K562 (cell line): ENCODE measurements around the gene NMT1. TPM values are rescaled to one million over a fixed set of nuclear protein-coding genes. Genes with fewer than 3 reads are reported as not detected.
A peak's percentile ranks its signal among the peaks of the same experiment; 100 is the strongest.

Experiments used
- ATAC-seq: fragments of 200-7000 bp; cut with Tn5 transposase; 3 replicates; pipeline ENCODE4 v1.9.1; 2020; ENCODE audit warnings: moderate library complexity
- BruUV-seq: library from RNA; stranded (reverse); fragments of 400-500 nt; replicated peaks from 2 replicates; lab custom pipeline; 2021; lab: Mats Ljungman, UMichigan
- CTCF ChIA-PET: fragments of 300-600 bp; formaldehyde crosslinking; extraction: SDS; loops from one replicate; lab custom pipeline; 2021; ENCODE audit warnings: low intra/inter-chr PET ratio; lab: Yijun Ruan, JAX
- POLR2A ChIA-PET: fragments of 300-600, 350-650 bp; sonication (Branson Sonifier 250); formaldehyde crosslinking; extraction: SDS; loops from one replicate; lab custom pipeline; 2021; ENCODE audit warnings: antibody characterized with exemption, inconsistent platforms; lab: Yijun Ruan, JAX
- DNase-seq, 4 experiments: peaks; one replicate each; pipeline versions ENCODE4 v3.0.0 to v3.0.0-alpha.2; 2011 to 2018; ENCODE audit warnings: low spot score in 3 of 4, mixed read lengths in 3 of 4; ENCODE audit errors: extremely low read depth in 1 of 4
- FAIRE-seq: peaks from 2 replicates; lab custom pipeline; 2011; peaks lifted over from hg19 to GRCh38; lab: Jason Lieb, UNC
- H2AFZ ChIP-seq: 2 replicates; pipeline ENCODE4 v1.6.0; 2011; ENCODE audit warnings: low read depth, low read length, control low read depth, inconsistent platforms
- H3K27ac ChIP-seq: fragments of 200-600 bp; 3 replicates; pipeline ENCODE4 v1.8.0; 2011; ENCODE audit warnings: low read depth, mild to moderate bottlenecking, control low read depth, inconsistent platforms, low read length, moderate library complexity, mixed read lengths; ENCODE audit errors: extremely low read depth
- H3K27me3 ChIP-seq, 2 experiments: fragments of 300-600 bp in 1 of 2; 2 replicates in 1 of 2; 3 replicates in 1 of 2; pipeline versions ENCODE4 v1.6.0 to v1.8.0; 2011; ENCODE audit warnings: inconsistent platforms in 2 of 2, low read length in 2 of 2, mild to moderate bottlenecking in 1 of 2, mixed read lengths in 1 of 2, moderate library complexity in 1 of 2; ENCODE audit not compliant: control insufficient read depth in 2 of 2, insufficient read depth in 2 of 2
- H3K36me3 ChIP-seq: fragments of 300-600 bp; 3 replicates; pipeline ENCODE4 v1.8.0; 2011; ENCODE audit warnings: mild to moderate bottlenecking, low read length, inconsistent platforms; ENCODE audit not compliant: control insufficient read depth, insufficient read depth
- H3K4me1 ChIP-seq, 2 experiments: fragments of 200-600 bp in 1 of 2; replicated peaks in 1 of 2; 2 replicates in 1 of 2; 3 replicates in 1 of 2; pipeline versions ENCODE4 v1.5.1 to v1.8.0; 2011; ENCODE audit warnings: inconsistent platforms in 2 of 2, low read length in 2 of 2, mild to moderate bottlenecking in 1 of 2, mixed read lengths in 1 of 2, moderate library complexity in 1 of 2; ENCODE audit not compliant: control insufficient read depth in 2 of 2, insufficient read depth in 2 of 2
- H3K4me2 ChIP-seq: 2 replicates; pipeline ENCODE4 v1.6.1; 2011; ENCODE audit warnings: low read length, control low read depth, inconsistent platforms, mixed read lengths; ENCODE audit not compliant: insufficient read depth
- H3K4me3 ChIP-seq: fragments of 200-600 bp; sonication (generic), shearing (Covaris generic); 2 replicates; pipeline ENCODE4 v1.5.1; 2016; ENCODE audit warnings: control low read depth, inconsistent platforms
- H3K79me2 ChIP-seq: fragments of 200-600 bp; 3 replicates; pipeline ENCODE4 v1.8.0; 2011; ENCODE audit warnings: low read length, inconsistent platforms; ENCODE audit not compliant: control insufficient read depth, insufficient read depth
- H3K9ac ChIP-seq, 2 experiments: 2 replicates each; pipeline versions ENCODE4 v1.6.0 to v1.6.1; 2011; ENCODE audit warnings: low read depth in 2 of 2, low read length in 2 of 2, control low read depth in 1 of 2, inconsistent platforms in 1 of 2, mild to moderate bottlenecking in 1 of 2, mixed read lengths in 1 of 2; ENCODE audit not compliant: insufficient read depth in 1 of 2
- H3K9me1 ChIP-seq: one replicate; pipeline ENCODE4 v1.6.0; 2011; ENCODE audit warnings: inconsistent platforms, mild to moderate bottlenecking, low read length, moderate library complexity; ENCODE audit not compliant: control insufficient read depth, insufficient read depth
- H3K9me3 ChIP-seq: replicated peaks from 2 replicates; pipeline ENCODE4 v1.5.1; 2011; ENCODE audit warnings: low read depth, low read length, inconsistent platforms; ENCODE audit not compliant: control insufficient read depth, insufficient read depth
- H4K20me1 ChIP-seq: replicated peaks from 2 replicates; pipeline ENCODE4 v1.6.1; 2011; ENCODE audit warnings: low read length, inconsistent platforms, mixed read lengths; ENCODE audit not compliant: control insufficient read depth, insufficient read depth
- CSDE1 ChIP-seq, 2 experiments: fragments of 450-650 bp; IDR thresholded peaks; 2 replicates each; pipeline ENCODE4 v1.6.1; 2016; ENCODE audit warnings: mild to moderate bottlenecking in 1 of 2
- E2F3 ChIP-seq: fragments of 250-450 bp; sonication (Bioruptor Pico); IDR thresholded peaks from 2 replicates; pipeline ENCODE4 v1.4.0; 2020; ENCODE audit warnings: mild to moderate bottlenecking
- ETV6 ChIP-seq, 3 experiments: fragments of 150-350 bp in 1 of 3; sonication (generic) in 1 of 3; formaldehyde crosslinking in 1 of 3; IDR thresholded peaks; 2 replicates each; pipeline versions ENCODE4 v1.6.1 to v1.8.0; 2014 to 2022; ENCODE audit warnings: borderline replicate concordance in 2 of 3, low read depth in 2 of 3, antibody characterized with exemption in 1 of 3, low read length in 1 of 3, mild to moderate bottlenecking in 1 of 3, missing genetic modification reagents in 1 of 3
- HNRNPK ChIP-seq: fragments of 200-400 bp; formaldehyde crosslinking; IDR thresholded peaks from one replicate; pipeline ENCODE4 v1.6.1; 2018; ENCODE audit warnings: mild to moderate bottlenecking, low read depth, low read length; ENCODE audit not compliant: poor library complexity, severe bottlenecking
- ZBTB17 ChIP-seq: fragments of 450-650 bp; formaldehyde crosslinking; IDR thresholded peaks from 2 replicates; pipeline ENCODE4 v1.4.0; 2020; ENCODE audit warnings: mild to moderate bottlenecking
- ZFP1 ChIP-seq: fragments of 450-650 bp; formaldehyde crosslinking; IDR thresholded peaks from 2 replicates; pipeline ENCODE4 v1.4.0; 2020; ENCODE audit warnings: mild to moderate bottlenecking, mixed read lengths
- ZNF699 ChIP-seq: fragments of 250-450 bp; sonication (Bioruptor Pico); IDR thresholded peaks from 2 replicates; pipeline ENCODE4 v1.8.0; 2021; ENCODE audit warnings: mild to moderate bottlenecking, moderate library complexity; ENCODE audit not compliant: insufficient replicate concordance
- WGBS: fragments of 100-300 bp; shearing (Covaris generic); methylation state at CpG from one replicate; pipeline ENCODE4 v1.1.6; 2016; ENCODE audit warnings: low coverage, mixed read lengths; ENCODE audit not compliant: insufficient coverage; ENCODE audit errors: missing lambda C conversion rate; 5-methylcytosine and 5-hydroxymethylcytosine counted together
- in situ Hi-C: fragments of 300-500 bp; cut with MboI; formaldehyde crosslinking; loops from 4 replicates; pipeline ENCODE4 v1.15.0; 2018; ENCODE audit warnings: inconsistent platforms, mixed read lengths
- intact Hi-C: fragments of 100-400 bp; cut with micrococcal nuclease; formaldehyde crosslinking; loops from 2 replicates; pipeline ENCODE4 v1.14.2; 2022
- polyA plus RNA-seq, 8 experiments: library from polyadenylated mRNA; depleted of rRNA in 4 of 8; stranded (reverse) in 5 of 8; unstranded in 3 of 8; fragments of >200 nt; fragmentation: Nextera tagmentation in 2 of 8; fragmentation: Illumina TruSeq in 1 of 8; extraction: Ambion mirVana in 2 of 8; extraction: Trizol in 1 of 8; gene quantifications; 2 replicates each; pipeline versions ENCODE4 v1.2.1 to v1.2.3, GENCODE V29; 2011 to 2014; ENCODE audit warnings: inconsistent platforms in 1 of 8, missing spikeins in 1 of 8
- total RNA-seq, 7 experiments: library from RNA; depleted of rRNA in 6 of 7; stranded (reverse); fragments of >200 nt in 6 of 7; fragmentation: Illumina TruSeq in 2 of 7; extraction: Trizol in 2 of 7; gene quantifications; 2 replicates each; pipeline versions ENCODE4 v1.2.1 to v1.2.3, GENCODE V29; 2011 to 2021; ENCODE audit warnings: low replicate concordance in 1 of 7

Gene NMT1
- total and polyA plus RNA-seq, 9 of the 15 experiments (the other 6 are each of a cell fraction or from before 2014, with no cell fraction given), result 86.7 to 569 (median 213) TPM

DNA sequence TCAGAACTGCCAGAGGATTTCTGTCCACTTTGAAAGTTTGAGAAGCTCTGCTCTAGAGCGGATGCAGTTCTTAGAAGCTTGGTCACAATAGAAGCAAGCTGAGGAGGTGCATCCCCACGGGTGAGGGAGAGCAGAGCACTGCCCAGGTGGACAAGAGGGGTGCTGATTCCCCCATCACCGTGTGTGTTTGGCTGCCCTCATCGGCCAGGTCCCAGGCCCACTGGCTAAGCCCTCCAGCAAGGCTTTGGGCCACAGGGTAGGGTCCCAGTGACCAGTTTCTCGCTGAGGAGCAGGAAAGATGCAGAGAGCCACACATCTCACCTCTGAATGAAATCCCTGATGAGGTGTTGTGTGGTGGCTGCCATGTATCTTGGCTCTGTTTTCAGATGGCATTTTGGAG is 26.9 kb downstream of the NMT1 start:
- Histone ChIP-seq H3K4me1 (no peaks in the 10 kb centered on the region), H3K36me3 (peaks cover 92% of the 10 kb centered on the region), H3K4me2 (no peak overlapping the region), H3K27me3 (no peaks in the 10 kb centered on the region), H3K79me2 (no peaks in the 10 kb centered on the region), H4K20me1 (no peaks in the 10 kb centered on the region; the same call in 1 of the 2 replicates), H3K9me3 (no peaks in the 10 kb centered on the region), H3K4me3 (no peak overlapping the region), H3K9ac (no peak overlapping the region), H2AFZ (no peak overlapping the region), H3K27ac (no peak overlapping the region), H3K9me1 (no peaks in the 10 kb centered on the region)
- DNase-seq, result no peak
- 88% methylated on average over 5 of the region's 5 CpGs for WGBS
- no peak for TF ChIP-seq HNRNPK
- TF ChIP-seq CSDE1 (IDR thresholded peaks at IDR 0.05), result no peak
- TF ChIP-seq ZNF699 (CRISPR knock-in tag), result no peak
- TF ChIP-seq E2F3 (CRISPR knock-in tag), result no peak
- no peak for TF ChIP-seq ZFP1
- no peak for TF ChIP-seq ZBTB17 (CRISPR knock-in tag)
- TF ChIP-seq ETV6 (IDR thresholded peaks at IDR 0.05; ENCODE audit: borderline replicate concordance in 1 of 2, low read depth in 2 of 2, low read length in 1 of 2), result no peak
- TF ChIP-seq ETV6 (CRISPR knock-in tag; IDR thresholded peaks at IDR 0.05; ENCODE audit: borderline replicate concordance), result no peak
- in situ Hi-C loops, result no loop called here
- ChIA-PET CTCF (no interaction called here), POLR2A (interaction anchor here (0.6 to 1.9 kb wide), 5 partner anchors 9 to 61 kb away, joined by 3 to 8 read pairs (median 4); no protein-coding TSS in a partner anchor)
- BruUV-seq, result TSS peak; percentile 15
- ATAC-seq, result no peak
- no peak for FAIRE-seq
- intact Hi-C loops, result no loop called here
